ENCODE results near the gene VWA5B2.
A peak's percentile ranks its signal among the peaks of the same experiment; 100 is the strongest.

Gene VWA5B2

GRCh38 chr3:184229394-184230080 lies at the start of gene VWA5B2:
Gene VWA5B2, plus strand, starts transcription at chr3:184229585. Its CDS starts 944 bp downstream, at chr3:184230529.
- peak; percentile 93 for DNase-seq (ENCODE audit: low spot score)

- no peak for DNase-seq (ENCODE audit: low spot score)
Measured at GRCh38 chr3:184180165-184180564, 49.2 kb upstream of the VWA5B2 start.

- no peak for DNase-seq (ENCODE audit: low spot score)
Measured at GRCh38 chr3:184181596-184181995, 47.8 kb upstream of the VWA5B2 start.

- DNase-seq (ENCODE audit: low spot score): no peak
Measured at GRCh38 chr3:184183679-184184078, 45.7 kb upstream of the VWA5B2 start.

GRCh38 chr3:184184546-184185230 lies 44.7 kb upstream of the VWA5B2 start:
- no peak for DNase-seq (ENCODE audit: low spot score)

- peak; percentile 92 for DNase-seq (ENCODE audit: low spot score)
Measured at GRCh38 chr3:184185461-184186183, 43.8 kb upstream of the VWA5B2 start.

- no peak for DNase-seq (ENCODE audit: low spot score)
Measured at GRCh38 chr3:184186184-184186901, 43.0 kb upstream of the VWA5B2 start, which contains the start of gene ABCF3. Gene ABCF3, plus strand, starts transcription at chr3:184186199. Its CDS starts 9 bp downstream, at chr3:184186208.

- DNase-seq (ENCODE audit: low spot score): no peak
Measured at GRCh38 chr3:184186902-184187207, 42.5 kb upstream of the VWA5B2 start.

- no peak for DNase-seq (ENCODE audit: low spot score)
Measured at GRCh38 chr3:184188080-184188479, 41.3 kb upstream of the VWA5B2 start.

GRCh38 chr3:184189421-184189820 lies 40.0 kb upstream of the VWA5B2 start:
- no peak for DNase-seq (ENCODE audit: low spot score)

- DNase-seq (ENCODE audit: low spot score): no peak
Measured at GRCh38 chr3:184192889-184193288, 36.5 kb upstream of the VWA5B2 start.

GRCh38 chr3:184193991-184194539 lies 35.3 kb upstream of the VWA5B2 start:
- DNase-seq (ENCODE audit: low spot score): no peak

- no peak for DNase-seq (ENCODE audit: low spot score)
Measured at GRCh38 chr3:184196536-184196935, 32.8 kb upstream of the VWA5B2 start.

- DNase-seq (ENCODE audit: low spot score): no peak
Measured at GRCh38 chr3:184198509-184198908, 30.9 kb upstream of the VWA5B2 start.

- no peak for DNase-seq (ENCODE audit: low spot score)
Measured at GRCh38 chr3:184200825-184201224, 28.6 kb upstream of the VWA5B2 start.

GRCh38 chr3:184203526-184203925 lies 25.9 kb upstream of the VWA5B2 start:
- no peak for DNase-seq (ENCODE audit: low spot score)

- DNase-seq (ENCODE audit: low spot score): no peak
Measured at GRCh38 chr3:184209146-184209923, 20.1 kb upstream of the VWA5B2 start.

- no peak for DNase-seq (ENCODE audit: low spot score)
Measured at GRCh38 chr3:184211297-184211696, 18.1 kb upstream of the VWA5B2 start.

GRCh38 chr3:184211718-184212117 lies 17.7 kb upstream of the VWA5B2 start:
- DNase-seq (ENCODE audit: low spot score): no peak

- no peak for DNase-seq (ENCODE audit: low spot score)
Measured at GRCh38 chr3:184218814-184219213, 10.6 kb upstream of the VWA5B2 start.

- DNase-seq (ENCODE audit: low spot score): no peak
Measured at GRCh38 chr3:184222521-184222920, 6.9 kb upstream of the VWA5B2 start.
